ENCODE data around the gene GATAD2A. TPM values are rescaled to one million over a fixed set of nuclear protein-coding genes. Genes with fewer than 3 reads are reported as not detected.

GATAD2A gene
- total and polyA plus RNA-seq, 9 of the 15 experiments (the other 6 are each of a cell fraction or from before 2014, with no cell fraction given) = 2.4 to 226 (median 44.2) TPM

- no peak for TF ChIP-seq ZNF140 (CRISPR knock-in tag; IDR thresholded peaks at IDR 0.05)
- peak; percentile 16 to 22; a peak in 1 of 4 replicates for TF ChIP-seq FOXK2 (conservative IDR thresholded peaks at IDR 0.05 in 1 of 2, IDR thresholded peaks at IDR 0.05 in 1 of 2; ENCODE audit: low read depth in 2 of 2)
- TF ChIP-seq ZNF717 (CRISPR knock-in tag; IDR thresholded peaks at IDR 0.05) = no peak
- TF ChIP-seq DPF2 (IDR thresholded peaks at IDR 0.05) = no peak
- TF ChIP-seq HMGN3 (IDR thresholded peaks at IDR 0.05; ENCODE audit: borderline replicate concordance, extremely low read depth, insufficient read length, low read depth, low read length) = peak; percentile 63
- TF ChIP-seq, protein P1, sequence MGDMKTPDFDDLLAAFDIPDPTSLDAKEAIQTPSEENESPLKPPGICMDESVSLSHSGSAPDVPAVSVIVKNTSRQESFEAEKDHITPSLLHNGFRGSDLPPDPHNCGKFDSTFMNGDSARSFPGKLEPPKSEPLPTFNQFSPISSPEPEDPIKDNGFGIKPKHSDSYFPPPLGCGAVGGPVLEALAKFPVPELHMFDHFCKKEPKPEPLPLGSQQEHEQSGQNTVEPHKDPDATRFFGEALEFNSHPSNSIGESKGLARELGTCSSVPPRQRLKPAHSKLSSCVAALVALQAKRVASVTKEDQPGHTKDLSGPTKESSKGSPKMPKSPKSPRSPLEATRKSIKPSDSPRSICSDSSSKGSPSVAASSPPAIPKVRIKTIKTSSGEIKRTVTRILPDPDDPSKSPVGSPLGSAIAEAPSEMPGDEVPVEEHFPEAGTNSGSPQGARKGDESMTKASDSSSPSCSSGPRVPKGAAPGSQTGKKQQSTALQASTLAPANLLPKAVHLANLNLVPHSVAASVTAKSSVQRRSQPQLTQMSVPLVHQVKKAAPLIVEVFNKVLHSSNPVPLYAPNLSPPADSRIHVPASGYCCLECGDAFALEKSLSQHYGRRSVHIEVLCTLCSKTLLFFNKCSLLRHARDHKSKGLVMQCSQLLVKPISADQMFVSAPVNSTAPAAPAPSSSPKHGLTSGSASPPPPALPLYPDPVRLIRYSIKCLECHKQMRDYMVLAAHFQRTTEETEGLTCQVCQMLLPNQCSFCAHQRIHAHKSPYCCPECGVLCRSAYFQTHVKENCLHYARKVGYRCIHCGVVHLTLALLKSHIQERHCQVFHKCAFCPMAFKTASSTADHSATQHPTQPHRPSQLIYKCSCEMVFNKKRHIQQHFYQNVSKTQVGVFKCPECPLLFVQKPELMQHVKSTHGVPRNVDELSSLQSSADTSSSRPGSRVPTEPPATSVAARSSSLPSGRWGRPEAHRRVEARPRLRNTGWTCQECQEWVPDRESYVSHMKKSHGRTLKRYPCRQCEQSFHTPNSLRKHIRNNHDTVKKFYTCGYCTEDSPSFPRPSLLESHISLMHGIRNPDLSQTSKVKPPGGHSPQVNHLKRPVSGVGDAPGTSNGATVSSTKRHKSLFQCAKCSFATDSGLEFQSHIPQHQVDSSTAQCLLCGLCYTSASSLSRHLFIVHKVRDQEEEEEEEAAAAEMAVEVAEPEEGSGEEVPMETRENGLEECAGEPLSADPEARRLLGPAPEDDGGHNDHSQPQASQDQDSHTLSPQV (IDR thresholded peaks at IDR 0.05) = no peak
- TF ChIP-seq BCL6 (CRISPR knock-in tag; IDR thresholded peaks at IDR 0.05) = no peak
- TF ChIP-seq ZNF75A (CRISPR knock-in tag; IDR thresholded peaks at IDR 0.05) = no peak
- no peak for TF ChIP-seq MYNN (IDR thresholded peaks at IDR 0.05)
- no peak for TF ChIP-seq MYNN (CRISPR knock-in tag; IDR thresholded peaks at IDR 0.05)
- TF ChIP-seq ZNF436 (CRISPR knock-in tag; IDR thresholded peaks at IDR 0.05) = no peak
- TF ChIP-seq ZNF589 (CRISPR knock-in tag; IDR thresholded peaks at IDR 0.05; ENCODE audit: low read depth) = no peak
- no peak for TF ChIP-seq ZNF121 (CRISPR knock-in tag; conservative IDR thresholded peaks at IDR 0.05)
- TF ChIP-seq ARID3A (IDR thresholded peaks at IDR 0.05; ENCODE audit: borderline replicate concordance, low read depth, low read length) = no peak
- TF ChIP-seq SIRT6 (IDR thresholded peaks at IDR 0.05; ENCODE audit: low read depth, low read length) = no peak
- TF ChIP-seq TCF15 (CRISPR knock-in tag; IDR thresholded peaks at IDR 0.05) = no peak
- no peak for TF ChIP-seq ZNF217 (CRISPR knock-in tag; IDR thresholded peaks at IDR 0.05)
- no peak for TF ChIP-seq FOXM1 (IDR thresholded peaks at IDR 0.05; ENCODE audit: low read depth)
- TF ChIP-seq FOXM1 (CRISPR knock-in tag; IDR thresholded peaks at IDR 0.05; ENCODE audit: low read depth) = no peak
- no peak for TF ChIP-seq ZNF785 (CRISPR knock-in tag; IDR thresholded peaks at IDR 0.05)
- TF ChIP-seq EZH2 (IDR thresholded peaks at IDR 0.05; ENCODE audit: borderline replicate concordance, low read depth, low read length) = no peak
- no peak for TF ChIP-seq U2AF2 (optimal IDR thresholded peaks at IDR 0.05; ENCODE audit: low read depth, low read length)
- TF ChIP-seq SMARCA4 (IDR thresholded peaks at IDR 0.05) = no peak; the same call in 1 of the 2 replicates
Measured at GRCh38 chr19:19515642-19516519, 110.4 kb downstream of the GATAD2A start, which contains the start of gene NDUFA13 (continued).
